HCT116 (cell line): Measurements from ENCODE around the gene DCAF5. TPM values are rescaled to one million over a fixed set of nuclear protein-coding genes. Genes with fewer than 3 reads are reported as not detected.

Experiments used
- ATAC-seq: fragments of 200-7000 bp; cut with Tn5 transposase; 2 replicates; pipeline ENCODE4 v1.9.1; 2020; ENCODE audit warnings: mild to moderate bottlenecking, moderate library complexity
- BruUV-seq: library from RNA; stranded (reverse); fragments of 400-500 nt; replicated peaks from 2 replicates; lab custom pipeline; 2021; lab: Mats Ljungman, UMichigan
- CTCF ChIA-PET: fragments of 300-600 bp; sonication (Branson Sonifier 250); formaldehyde crosslinking; loops from one replicate; lab custom pipeline; 2021; ENCODE audit warnings: antibody characterized with exemption; lab: Charles Lee
- POLR2A ChIA-PET: fragments of 300-600, 350-600 bp; sonication (Branson Sonifier 250); formaldehyde crosslinking; loops from one replicate; lab custom pipeline; 2021; ENCODE audit warnings: antibody characterized with exemption; lab: Charles Lee
- RAD21 ChIA-PET, 2 experiments: fragments of 300-600 bp; sonication (Branson Sonifier 250); formaldehyde crosslinking; loops; one replicate each; lab custom pipeline; 2023; ENCODE audit warnings: low total read pairs in 2 of 2; ENCODE audit not compliant: uncharacterized antibody in 2 of 2, unreplicated experiment in 2 of 2, low non-redundant PET in 1 of 2; lab: Charles Lee
- DNase-seq: peaks from one replicate; pipeline ENCODE4 v3.0.0-alpha.2; 2010; ENCODE audit warnings: low read depth, low spot score
- H2AFZ ChIP-seq: fragments of 200-600 bp; shearing (Covaris generic), sonication (generic); 2 replicates; pipeline ENCODE4 v1.6.1; 2017; ENCODE audit warnings: low read depth, mixed run types, mixed read lengths, antibody characterized with exemption, low read length; ENCODE audit not compliant: poor library complexity, severe bottlenecking
- H3K27ac ChIP-seq: 2 replicates; pipeline ENCODE4 v1.5.1; 2012; ENCODE audit warnings: low read depth, low read length
- H3K27me3 ChIP-seq: fragments of 200-600 bp; sonication (generic); 2 replicates; pipeline ENCODE4 v1.6.1; 2016; ENCODE audit warnings: mixed run types, low read length, mixed read lengths; ENCODE audit not compliant: insufficient read depth
- H3K36me3 ChIP-seq, 2 experiments: fragments of 200-500 bp in 1 of 2; fragments of 200-600 bp in 1 of 2; sonication (Bioruptor generic) in 1 of 2; sonication (generic) in 1 of 2; 2 replicates each; pipeline versions ENCODE4 v1.5.1 to v1.6.1; 2014 to 2016; ENCODE audit warnings: low read length in 2 of 2, inconsistent platforms in 1 of 2, mixed read lengths in 1 of 2, mixed run types in 1 of 2; ENCODE audit not compliant: insufficient read depth in 2 of 2, control insufficient read depth in 1 of 2
- H3K4me1 ChIP-seq, 2 experiments: fragments of 200-600 bp in 1 of 2; sonication (generic) in 1 of 2; 2 replicates each; pipeline versions ENCODE4 v1.5.1 to v1.6.1; 2012 to 2017; ENCODE audit warnings: low read length in 2 of 2, inconsistent platforms in 1 of 2, mild to moderate bottlenecking in 1 of 2, mixed read lengths in 1 of 2, mixed run types in 1 of 2, moderate library complexity in 1 of 2; ENCODE audit not compliant: insufficient read depth in 2 of 2, control insufficient read depth in 1 of 2
- H3K4me2 ChIP-seq: fragments of 200-600 bp; sonication (generic); 2 replicates; pipeline ENCODE4 v1.6.1; 2017; ENCODE audit warnings: mixed run types, low read length, mixed read lengths
- H3K4me3 ChIP-seq, 2 experiments: fragments of 200-600 bp in 1 of 2; sonication (generic) in 1 of 2; replicated peaks in 1 of 2; 2 replicates each; pipeline ENCODE4 v1.5.1; 2011 to 2016; ENCODE audit warnings: low read length in 2 of 2, control low read depth in 1 of 2, low read depth in 1 of 2, mild to moderate bottlenecking in 1 of 2, mixed read lengths in 1 of 2, mixed run types in 1 of 2
- H3K79me2 ChIP-seq: fragments of 200-600 bp; sonication (generic); 2 replicates; pipeline ENCODE4 v1.6.1; 2017; ENCODE audit warnings: mild to moderate bottlenecking, mixed run types, low read length, moderate library complexity, mixed read lengths; ENCODE audit not compliant: insufficient read depth
- H3K9ac ChIP-seq: fragments of 200-600 bp; sonication (generic); 2 replicates; pipeline ENCODE4 v1.6.1; 2016; ENCODE audit warnings: low read length, mixed read lengths
- H3K9me2 ChIP-seq: fragments of 200-600 bp; sonication (generic), shearing (Covaris generic); 2 replicates; pipeline ENCODE4 v1.6.1; 2017; ENCODE audit warnings: mixed run types, mild to moderate bottlenecking, moderate library complexity; ENCODE audit not compliant: insufficient read depth
- H3K9me3 ChIP-seq, 2 experiments: fragments of 200-500 bp in 1 of 2; fragments of 200-600 bp in 1 of 2; sonication (Bioruptor generic) in 1 of 2; sonication (generic) in 1 of 2; 2 replicates each; pipeline ENCODE4 v1.6.1; 2014 to 2017; ENCODE audit warnings: low read length in 2 of 2, mixed read lengths in 2 of 2, inconsistent platforms in 1 of 2, low read depth in 1 of 2, mild to moderate bottlenecking in 1 of 2, mixed run types in 1 of 2, moderate library complexity in 1 of 2; ENCODE audit not compliant: control insufficient read depth in 1 of 2, insufficient read depth in 1 of 2
- H4K20me1 ChIP-seq: fragments of 200-600 bp; sonication (generic), shearing (Covaris generic); 2 replicates; pipeline ENCODE4 v1.6.1; 2017; ENCODE audit warnings: mixed run types, mild to moderate bottlenecking, moderate library complexity; ENCODE audit not compliant: insufficient read depth
- CBX3 ChIP-seq: IDR thresholded peaks from 2 replicates; pipeline ENCODE4 v1.6.1; 2012; ENCODE audit warnings: low read depth
- CEBPB ChIP-seq: IDR thresholded peaks from 2 replicates; pipeline ENCODE4 v1.6.1; 2012; ENCODE audit warnings: low read depth
- FOSL1 ChIP-seq: IDR thresholded peaks from 2 replicates; pipeline ENCODE4 v1.6.1; 2012; ENCODE audit warnings: low read depth
- POLR2A ChIP-seq: IDR thresholded peaks from 2 replicates; pipeline ENCODE4 v1.7.0; 2011; ENCODE audit warnings: borderline replicate concordance; ENCODE audit not compliant: insufficient read depth, insufficient read length; ENCODE audit errors: extremely low read depth
- POLR2AphosphoS5 ChIP-seq: IDR thresholded peaks from 2 replicates; pipeline ENCODE4 v1.6.1; 2011; ENCODE audit warnings: mild to moderate bottlenecking, low read depth, low read length, moderate library complexity
- SIN3A ChIP-seq: IDR thresholded peaks from 2 replicates; pipeline ENCODE4 v1.6.1; 2012; ENCODE audit warnings: low read depth
- SRF ChIP-seq: IDR thresholded peaks from 2 replicates; pipeline ENCODE4 v1.6.1; 2012; ENCODE audit warnings: low read depth
- intact Hi-C: fragments of 100-400 bp; cut with micrococcal nuclease; formaldehyde crosslinking; loops from 2 replicates; pipeline ENCODE4 v1.10.0; 2022
- total RNA-seq: library from RNA; stranded (reverse); gene quantifications from one replicate; pipeline ENCODE4 v1.2.1, GENCODE V29; 2021; ENCODE audit not compliant: unreplicated experiment

DCAF5 gene
- total RNA-seq, 1 experiment from 2014 or later = 27.1 TPM

- intact Hi-C loops = no loop called here
- Histone ChIP-seq H3K27me3 (no peaks in the 10 kb centered on the region), H3K4me2 (no peak overlapping the region), H3K27ac (no peak overlapping the region), H3K4me1 (peaks cover 8 to 25% of the 10 kb centered on the region in 2 experiments; a peak in 3 of 4 replicates)
- no TSS peak for BruUV-seq
- TF ChIP-seq POLR2A (no peak), SRF (no peak), SIN3A (no peak), POLR2AphosphoS5 (no peak)
- TF ChIP-seq, all 23 proteins: peak for 0
- Histone ChIP-seq H3K79me2 (no peaks in the 10 kb centered on the region), H3K4me3 (no peak overlapping the region), H3K36me3 (no peaks in the 10 kb centered on the region), H3K9ac (no peak overlapping the region), H3K9me2 (no peaks in the 10 kb centered on the region), H2AFZ (no peak overlapping the region), H4K20me1 (no peaks in the 10 kb centered on the region), H3K9me3 (no peaks in the 10 kb centered on the region)
- POLR2A ChIA-PET = no interaction called here
- DNase-seq (no peak), ATAC-seq (no peak)
- RAD21 ChIA-PET = no interaction called here
- CTCF ChIA-PET = no interaction called here
These were observed 111.1 kb downstream of the DCAF5 start for GRCh38 chr14:69041783-69042182.

- ChIA-PET RAD21 (no interaction called here), CTCF (interaction anchor here (1.1 kb wide), 1 partner anchor 10 kb away, joined by 4 read pairs; no protein-coding TSS in a partner anchor), POLR2A (no interaction called here)
- no peak overlapping the region for H2AFZ ChIP-seq
- intact Hi-C loops = no loop called here
- no peak overlapping the region for H3K9ac ChIP-seq
- no peak for ATAC-seq
- H3K4me1 ChIP-seq = peaks cover 8 to 25% of the 10 kb centered on the region in 2 experiments; a peak in 3 of 4 replicates
- H3K36me3 ChIP-seq = no peaks in the 10 kb centered on the region
- H4K20me1 ChIP-seq = no peaks in the 10 kb centered on the region
- no peaks in the 10 kb centered on the region for H3K79me2 ChIP-seq
- no peak overlapping the region for H3K27ac ChIP-seq
- H3K27me3 ChIP-seq = no peaks in the 10 kb centered on the region
- no peak overlapping the region for H3K4me2 ChIP-seq
- no TSS peak for BruUV-seq
- H3K9me2 ChIP-seq = no peaks in the 10 kb centered on the region
- TF ChIP-seq SRF (no peak), FOSL1 (no peak), CEBPB (no peak), CBX3 (no peak)
- no peak overlapping the region for H3K4me3 ChIP-seq
- DNase-seq = no peak
- H3K9me3 ChIP-seq = no peaks in the 10 kb centered on the region
These were observed 112.6 kb downstream of the DCAF5 start for GRCh38 chr14:69040353-69040752.
